Epithelial cell of proximal tubule (primary cell): ENCODE data around the gene GATA5. TPM values are rescaled to one million over a fixed set of nuclear protein-coding genes. Genes with fewer than 3 reads are reported as not detected.

ENCODE experiments used
- DNase-seq: peaks from one replicate; pipeline ENCODE4 v3.0.0-alpha.2; 2011; ENCODE audit warnings: low read depth
- H3K4me3 ChIP-seq: 2 replicates; pipeline ENCODE4 v1.5.1; 2011; ENCODE audit warnings: low read depth, mild to moderate bottlenecking, low read length
- CTCF ChIP-seq: conservative IDR thresholded peaks from 2 replicates; pipeline ENCODE4 v1.5.1; 2012; ENCODE audit warnings: low read depth, mild to moderate bottlenecking, low read length
- total RNA-seq: library from RNA; depleted of rRNA; stranded (reverse); fragments of >200 nt; gene quantifications from 2 replicates; pipeline ENCODE4 v1.2.3, GENCODE V29; 2015

GATA5 gene
- total RNA-seq, 1 donor from 2014 or later = not detected

DNA sequence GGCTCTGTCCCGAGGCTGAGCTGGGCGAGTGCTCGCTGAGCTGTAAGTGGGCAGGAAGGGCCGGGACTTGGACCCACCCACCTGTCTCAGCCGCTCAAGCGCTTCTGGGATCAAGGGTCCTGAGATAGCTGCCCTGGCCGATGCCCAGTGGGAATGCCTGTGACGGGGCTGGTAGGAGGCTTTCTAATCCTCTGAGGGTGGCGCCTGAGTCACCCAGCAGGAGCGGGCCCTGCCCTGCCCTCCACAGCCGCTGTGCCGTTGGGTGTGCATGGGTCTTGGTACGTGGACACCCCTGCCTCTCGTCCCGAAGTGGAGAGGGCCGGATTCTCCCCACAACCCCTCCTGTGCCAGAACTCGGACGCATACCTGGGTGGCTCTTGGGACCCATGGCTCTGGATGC lies 43.1 kb upstream of the GATA5 start:
- no peak overlapping the region for H3K4me3 ChIP-seq
- TF ChIP-seq CTCF = no peak
- no peak for DNase-seq

GRCh38 chr20:62517901-62518610 lies 42.3 kb upstream of the GATA5 start:
- DNase-seq = no peak
- no peak for TF ChIP-seq CTCF
- no peak overlapping the region for H3K4me3 ChIP-seq

GRCh38 chr20:62517168-62517567 lies 41.4 kb upstream of the GATA5 start:
- no peak overlapping the region for H3K4me3 ChIP-seq
- no peak for TF ChIP-seq CTCF
- no peak for DNase-seq

DNA sequence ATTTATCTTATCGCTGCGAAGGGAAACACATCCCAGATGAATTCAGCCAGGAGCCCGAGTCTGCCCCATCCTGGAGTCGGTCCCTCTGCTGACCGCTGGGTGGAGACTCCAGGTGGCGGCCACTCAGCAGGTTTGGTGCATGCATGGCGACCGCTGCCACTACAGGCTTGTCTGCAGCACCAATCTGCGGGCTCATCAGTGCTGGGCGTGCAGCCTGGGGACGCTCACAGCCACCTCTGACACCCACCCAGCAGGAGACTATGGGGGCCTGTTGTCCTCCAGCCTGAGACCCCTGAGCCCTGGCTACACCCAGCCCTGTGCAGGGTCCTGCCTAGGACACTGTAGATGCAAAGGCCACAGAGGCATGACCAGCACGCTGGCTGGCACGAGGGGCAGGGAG lies 40.5 kb upstream of the GATA5 start:
- TF ChIP-seq CTCF = peak; percentile 31
- no peak for DNase-seq
- H3K4me3 ChIP-seq = no peak overlapping the region

GRCh38 chr20:62515826-62516225 lies 40.0 kb upstream of the GATA5 start:
- no peak for TF ChIP-seq CTCF
- no peak overlapping the region for H3K4me3 ChIP-seq
- DNase-seq = no peak

DNA sequence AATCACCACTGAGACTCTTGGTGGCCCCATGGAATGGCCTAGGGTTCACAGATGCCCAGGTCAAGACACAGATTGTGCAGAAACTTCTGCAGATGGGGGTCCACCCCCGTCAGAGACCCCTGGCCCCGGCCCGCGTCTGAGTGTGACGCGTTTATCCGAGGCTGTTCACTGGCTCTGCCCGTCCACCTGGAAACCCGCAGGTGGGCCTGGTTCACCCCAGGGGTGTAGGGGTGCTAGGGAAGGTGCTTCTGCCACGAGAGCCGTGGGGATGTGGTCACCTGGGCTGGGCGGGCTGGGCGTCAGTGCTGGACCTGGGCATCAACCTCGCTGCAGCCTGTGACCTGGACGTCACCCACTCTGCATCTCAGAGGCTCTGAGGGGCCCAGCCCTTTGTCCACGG lies 39.5 kb upstream of the GATA5 start:
- no peak overlapping the region for H3K4me3 ChIP-seq
- no peak for DNase-seq
- no peak for TF ChIP-seq CTCF

DNA sequence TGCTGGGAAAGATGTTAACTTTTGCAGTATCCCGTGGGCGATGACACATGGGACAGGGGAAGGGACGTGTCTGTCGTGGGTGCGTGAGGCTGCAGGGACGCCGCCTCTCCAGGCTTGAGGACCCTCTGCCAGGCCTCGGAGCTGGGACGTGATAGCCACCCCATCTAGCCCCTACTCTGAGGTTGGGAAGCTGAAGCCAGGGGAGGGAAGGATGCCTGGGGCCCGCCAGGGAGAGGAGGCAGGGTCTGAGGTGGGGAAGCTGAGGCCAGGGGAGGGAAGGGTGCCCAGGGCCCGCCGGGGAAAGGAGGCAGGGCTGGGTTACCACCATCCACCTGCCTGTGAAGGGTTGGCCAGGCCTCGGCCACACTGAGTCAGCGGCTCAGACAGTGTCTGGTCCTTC lies 38.2 kb upstream of the GATA5 start:
- no peak for DNase-seq
- H3K4me3 ChIP-seq = no peak overlapping the region
- no peak for TF ChIP-seq CTCF
